ENCODE results near the gene GNAZ. TPM values are rescaled to one million over a fixed set of nuclear protein-coding genes. Genes with fewer than 3 reads are reported as not detected.

GNAZ gene
- total RNA-seq, 1 donor = 1.3 TPM

DNA sequence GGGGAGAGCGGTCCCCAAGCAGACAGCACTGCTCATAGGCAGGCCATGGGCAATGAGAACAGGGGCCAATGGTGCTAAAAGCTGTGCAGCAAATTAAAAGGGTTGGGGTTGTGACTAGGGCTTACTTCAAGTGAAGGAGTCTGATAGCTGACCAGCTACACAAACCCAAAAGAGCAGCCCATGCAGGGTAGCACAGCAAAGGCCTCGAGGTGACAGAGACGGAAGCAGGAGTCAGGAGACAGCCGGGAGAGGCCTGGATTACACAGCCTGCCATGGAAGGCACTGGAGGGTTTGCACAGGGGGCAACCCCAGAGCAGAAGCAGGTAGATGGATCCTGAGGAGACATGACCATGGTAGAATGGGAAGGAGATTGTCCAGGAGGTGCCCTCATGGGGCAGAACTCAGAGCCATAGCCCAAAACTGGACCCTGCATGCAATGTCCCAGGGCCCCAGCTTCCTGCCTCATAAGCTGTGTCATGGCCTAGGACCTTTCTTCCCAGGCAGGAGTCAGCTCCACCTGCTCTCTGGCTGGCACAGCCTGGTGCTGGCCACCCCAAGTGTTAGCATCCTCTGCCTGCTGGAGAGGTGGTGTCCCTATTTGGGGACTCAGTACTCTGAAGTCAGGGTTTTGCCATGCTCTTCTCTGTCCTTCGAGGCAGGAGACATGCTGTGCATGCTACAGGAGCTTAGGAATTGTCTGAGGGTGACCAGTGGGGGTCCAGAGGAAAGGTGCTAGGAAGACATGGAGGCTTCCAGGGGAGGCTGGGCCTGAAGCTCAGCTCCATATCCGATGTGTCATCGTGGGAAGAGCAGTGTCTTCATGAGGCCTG, 38.1 kb downstream of the GNAZ start:
- TF ChIP-seq, protein P1, sequence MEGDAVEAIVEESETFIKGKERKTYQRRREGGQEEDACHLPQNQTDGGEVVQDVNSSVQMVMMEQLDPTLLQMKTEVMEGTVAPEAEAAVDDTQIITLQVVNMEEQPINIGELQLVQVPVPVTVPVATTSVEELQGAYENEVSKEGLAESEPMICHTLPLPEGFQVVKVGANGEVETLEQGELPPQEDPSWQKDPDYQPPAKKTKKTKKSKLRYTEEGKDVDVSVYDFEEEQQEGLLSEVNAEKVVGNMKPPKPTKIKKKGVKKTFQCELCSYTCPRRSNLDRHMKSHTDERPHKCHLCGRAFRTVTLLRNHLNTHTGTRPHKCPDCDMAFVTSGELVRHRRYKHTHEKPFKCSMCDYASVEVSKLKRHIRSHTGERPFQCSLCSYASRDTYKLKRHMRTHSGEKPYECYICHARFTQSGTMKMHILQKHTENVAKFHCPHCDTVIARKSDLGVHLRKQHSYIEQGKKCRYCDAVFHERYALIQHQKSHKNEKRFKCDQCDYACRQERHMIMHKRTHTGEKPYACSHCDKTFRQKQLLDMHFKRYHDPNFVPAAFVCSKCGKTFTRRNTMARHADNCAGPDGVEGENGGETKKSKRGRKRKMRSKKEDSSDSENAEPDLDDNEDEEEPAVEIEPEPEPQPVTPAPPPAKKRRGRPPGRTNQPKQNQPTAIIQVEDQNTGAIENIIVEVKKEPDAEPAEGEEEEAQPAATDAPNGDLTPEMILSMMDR (IDR thresholded peaks at IDR 0.05; ENCODE audit: insufficient read depth, low read length) = no peak
- H3K4me3 ChIP-seq (ENCODE audit: low read depth, low read length) = no peak overlapping the region
- DNase-seq (ENCODE audit: low read depth) = no peak

- no peak overlapping the region for H3K4me3 ChIP-seq (ENCODE audit: low read depth, low read length)
- DNase-seq (ENCODE audit: low read depth) = no peak
- TF ChIP-seq, protein P1 (IDR thresholded peaks at IDR 0.05; ENCODE audit: insufficient read depth, low read length) = no peak
Observed at GRCh38 chr22:23109079-23109347, 38.7 kb downstream of the GNAZ start.

GRCh38 chr22:23109441-23109978, 39.2 kb downstream of the GNAZ start:
- DNase-seq (ENCODE audit: low read depth) = no peak
- no peak overlapping the region for H3K4me3 ChIP-seq (ENCODE audit: low read depth, low read length)
- TF ChIP-seq, protein P1 (IDR thresholded peaks at IDR 0.05; ENCODE audit: insufficient read depth, low read length) = no peak

DNA sequence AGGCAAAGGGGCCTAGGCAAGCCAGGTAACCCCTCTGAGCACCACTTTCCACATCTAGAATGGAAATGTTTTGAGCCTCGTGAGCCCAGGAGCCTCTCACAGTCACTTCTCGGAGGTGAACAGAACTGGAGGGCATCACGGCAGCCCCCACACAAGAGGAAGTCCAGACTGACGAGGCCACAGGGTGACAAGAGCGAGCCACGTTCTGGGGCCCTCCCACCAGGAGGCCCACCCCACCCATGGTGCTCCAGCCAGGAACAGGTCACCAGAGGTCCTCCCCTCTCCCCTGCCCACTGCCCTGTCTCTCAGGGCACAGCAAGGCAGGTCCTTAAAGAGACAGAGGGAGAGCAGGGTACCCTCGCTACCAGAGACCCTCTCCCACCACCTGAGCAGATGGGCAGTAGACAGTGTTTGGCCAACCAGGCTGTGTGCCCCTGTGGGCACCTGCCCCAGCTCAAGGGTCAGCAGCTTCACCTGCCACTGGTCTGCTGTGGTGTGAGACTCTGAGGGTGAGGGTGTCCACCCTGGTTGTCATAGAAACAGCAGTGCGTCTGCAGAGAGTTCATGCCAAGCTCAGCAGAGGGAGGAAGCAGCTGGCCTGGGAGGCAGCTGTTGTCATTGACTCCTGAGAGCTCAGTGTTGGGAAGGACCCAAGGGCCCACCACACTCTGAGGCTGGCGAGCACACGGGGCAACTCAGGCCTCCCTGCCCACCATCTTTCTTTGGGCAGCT, 40.0 kb downstream of the GNAZ start:
- no peak for DNase-seq (ENCODE audit: low read depth)
- TF ChIP-seq, protein P1 (IDR thresholded peaks at IDR 0.05; ENCODE audit: insufficient read depth, low read length) = no peak
- no peak overlapping the region for H3K4me3 ChIP-seq (ENCODE audit: low read depth, low read length)

DNA sequence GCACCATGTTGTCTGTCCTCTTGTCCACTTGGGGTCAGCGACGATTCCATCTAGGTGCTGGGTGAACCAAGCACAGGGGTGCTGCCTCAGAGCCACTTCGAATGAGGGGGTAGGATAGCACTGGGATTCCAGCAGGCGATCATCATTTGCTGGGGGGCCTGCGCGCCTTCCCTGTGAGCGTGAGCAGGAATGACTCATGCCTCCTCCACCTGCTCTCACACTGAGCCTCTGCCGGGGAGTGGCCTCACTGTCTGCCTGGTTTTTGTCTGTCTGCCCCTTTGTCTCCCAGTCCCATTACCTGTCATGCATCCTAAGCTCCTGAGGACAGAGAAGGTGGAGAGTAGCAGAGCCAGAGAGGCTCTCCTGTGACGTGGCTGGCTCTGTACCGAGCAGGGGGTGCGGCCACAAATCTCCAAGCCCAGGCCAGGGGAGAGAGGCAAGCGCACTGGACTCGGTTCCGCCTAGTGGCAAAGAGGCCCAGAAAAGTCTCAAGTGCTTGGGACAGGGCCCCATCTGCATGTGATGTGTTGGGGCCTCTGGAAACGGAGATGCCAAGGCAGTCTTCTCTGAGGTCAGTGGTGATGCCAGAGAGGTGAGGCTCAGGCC, 40.7 kb downstream of the GNAZ start:
- H3K4me3 ChIP-seq (ENCODE audit: low read depth, low read length) = no peak overlapping the region
- TF ChIP-seq, protein P1 (IDR thresholded peaks at IDR 0.05; ENCODE audit: insufficient read depth, low read length) = no peak
- DNase-seq (ENCODE audit: low read depth) = no peak

GRCh38 chr22:23112472-23113012, 42.2 kb downstream of the GNAZ start:
- no peak overlapping the region for H3K4me3 ChIP-seq (ENCODE audit: low read depth, low read length)
- DNase-seq (ENCODE audit: low read depth) = no peak
- TF ChIP-seq, protein P1 (IDR thresholded peaks at IDR 0.05; ENCODE audit: insufficient read depth, low read length) = no peak

Measured in fibroblast of the aortic adventitia (primary cell).